ENCODE data around the gene NDOR1.

The NDOR1 gene

GRCh38 chr9:137266162-137266527, 60.6 kb downstream of the NDOR1 start:
- no peak for DNase-seq

Data from T-helper 2 cell (primary cell).